Stimulated activated CD4-positive, alpha-beta T cell treated with anti-CD3 and anti-CD28 coated beads, Interleukin-4, amount 100 ng/mL, for 48 hours (primary cell): ENCODE data around the gene SETD1B.

Source experiments
- DNase-seq, 2 donors: peaks; one replicate each; pipeline ENCODE4 v3.0.0-alpha.2; 2020; ENCODE audit warnings: low read depth in 2 of 2

SETD1B gene

DNA sequence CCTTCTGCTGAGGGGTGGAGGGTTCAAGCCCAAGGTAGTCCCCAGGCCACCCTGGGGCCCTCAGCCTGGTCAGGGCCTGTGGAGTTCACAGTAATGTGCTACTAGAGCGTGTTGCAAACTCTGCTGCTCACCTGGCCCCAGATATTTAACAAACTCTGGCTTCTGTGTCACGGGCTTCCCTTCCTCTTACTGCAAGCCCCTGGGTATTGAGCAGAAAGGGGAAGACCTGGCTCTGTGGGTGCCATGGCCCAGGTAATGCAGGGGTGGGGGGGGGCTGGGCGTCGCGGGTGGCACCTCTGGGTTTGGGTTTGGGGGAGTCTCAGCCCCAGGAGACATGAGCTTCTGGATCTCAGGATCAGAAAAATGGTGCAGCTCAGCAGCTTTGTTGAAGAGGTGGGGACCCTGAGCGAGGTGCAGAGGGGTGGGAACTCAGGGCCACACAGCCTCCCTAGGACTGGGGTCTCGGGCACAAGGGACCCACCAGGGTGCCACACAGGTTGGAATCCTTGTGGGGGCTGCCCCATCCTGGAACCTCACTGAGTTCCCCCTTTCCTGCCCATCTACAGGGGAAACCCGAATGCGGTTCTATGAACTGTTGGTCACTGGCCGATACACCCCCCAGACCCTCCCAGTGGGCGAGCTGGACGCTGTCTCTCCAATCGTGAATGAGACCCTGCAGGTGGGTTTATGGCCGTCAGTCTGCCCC lies 4.0 kb downstream of the SETD1B start:
- DNase-seq = no peak

DNA sequence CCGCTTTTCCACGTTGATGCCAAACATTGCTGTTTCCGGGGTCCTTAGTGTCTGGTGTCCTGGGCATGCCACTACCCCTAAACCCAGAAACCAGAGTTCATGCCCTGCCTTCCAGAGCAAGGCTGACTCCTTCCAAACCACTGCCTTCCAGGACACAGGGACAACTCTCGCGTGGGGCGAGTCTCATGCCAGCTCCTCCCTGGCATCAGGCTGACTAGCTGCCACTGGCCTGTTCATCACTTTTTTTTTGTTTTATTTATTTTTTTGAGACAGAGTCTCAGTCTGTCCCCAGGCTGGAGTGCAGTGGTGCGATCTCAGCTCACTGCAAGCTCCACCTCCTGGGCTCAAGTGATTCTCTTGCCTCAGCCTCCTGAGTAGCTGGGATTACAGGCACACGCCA lies 4.8 kb downstream of the SETD1B start:
- DNase-seq = no peak

DNA sequence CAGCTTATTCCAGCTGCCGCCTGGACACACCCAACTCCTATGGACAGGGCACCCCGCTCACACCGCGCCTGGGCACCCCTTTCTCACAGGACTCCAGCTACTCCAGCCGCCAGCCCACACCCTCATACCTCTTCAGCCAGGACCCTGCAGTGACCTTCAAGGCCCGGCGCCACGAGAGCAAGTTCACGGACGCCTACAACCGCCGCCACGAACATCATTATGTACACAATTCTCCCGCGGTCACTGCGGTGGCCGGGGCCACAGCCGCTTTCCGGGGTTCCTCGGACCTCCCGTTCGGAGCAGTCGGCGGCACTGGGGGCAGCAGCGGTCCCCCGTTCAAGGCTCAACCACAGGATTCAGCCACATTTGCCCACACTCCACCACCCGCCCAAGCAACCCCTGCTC lies 5.9 kb downstream of the SETD1B start:
- no peak for DNase-seq

DNA sequence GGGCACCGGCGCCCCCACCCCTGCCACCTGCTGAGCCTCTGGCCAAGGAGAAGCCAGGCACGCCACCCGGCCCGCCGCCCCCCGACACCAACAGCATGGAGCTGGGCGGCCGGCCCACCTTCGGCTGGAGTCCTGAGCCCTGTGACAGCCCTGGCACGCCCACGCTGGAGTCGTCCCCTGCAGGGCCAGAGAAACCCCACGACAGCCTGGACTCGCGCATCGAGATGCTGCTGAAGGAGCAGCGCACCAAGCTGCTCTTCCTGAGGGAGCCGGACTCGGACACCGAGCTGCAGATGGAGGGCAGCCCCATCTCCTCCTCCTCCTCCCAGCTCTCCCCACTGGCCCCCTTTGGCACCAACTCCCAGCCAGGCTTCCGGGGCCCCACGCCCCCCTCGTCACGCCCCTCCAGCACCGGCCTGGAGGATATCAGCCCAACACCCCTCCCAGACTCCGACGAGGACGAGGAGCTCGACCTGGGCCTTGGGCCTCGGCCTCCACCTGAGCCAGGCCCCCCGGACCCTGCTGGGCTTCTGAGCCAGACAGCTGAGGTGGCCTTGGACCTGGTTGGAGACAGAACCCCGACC lies 6.5 kb downstream of the SETD1B start:
- no peak for DNase-seq

DNA sequence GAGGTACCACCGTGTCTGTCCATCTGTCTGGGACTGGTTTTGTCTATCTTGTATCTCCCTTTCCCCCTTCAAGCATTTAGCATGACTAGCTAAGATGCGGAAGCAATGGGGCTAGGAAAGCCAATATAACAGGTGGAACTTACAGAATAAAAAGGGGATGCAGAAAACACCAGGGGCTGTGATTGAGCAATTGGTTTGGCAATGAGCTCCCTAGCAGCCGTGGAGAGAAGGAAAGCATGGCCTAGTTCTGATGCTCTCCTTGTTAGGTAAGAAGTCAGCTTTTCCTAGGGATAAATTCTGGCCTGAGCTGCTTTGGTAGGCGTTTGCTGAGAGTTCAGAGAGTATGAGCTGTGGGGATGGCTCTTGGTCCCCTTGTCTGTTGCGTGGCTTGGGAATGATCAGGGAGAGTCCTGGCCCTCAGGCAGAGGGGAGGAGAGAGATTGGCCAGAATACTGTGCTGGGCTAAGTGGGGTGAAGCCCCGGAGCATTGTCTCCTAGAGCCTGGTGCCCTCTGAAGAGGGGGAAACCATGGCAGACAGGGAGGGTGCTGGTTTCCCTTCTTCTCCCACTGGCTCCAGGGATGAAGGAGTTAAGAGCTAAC lies 7.1 kb downstream of the SETD1B start:
- no peak for DNase-seq

DNA sequence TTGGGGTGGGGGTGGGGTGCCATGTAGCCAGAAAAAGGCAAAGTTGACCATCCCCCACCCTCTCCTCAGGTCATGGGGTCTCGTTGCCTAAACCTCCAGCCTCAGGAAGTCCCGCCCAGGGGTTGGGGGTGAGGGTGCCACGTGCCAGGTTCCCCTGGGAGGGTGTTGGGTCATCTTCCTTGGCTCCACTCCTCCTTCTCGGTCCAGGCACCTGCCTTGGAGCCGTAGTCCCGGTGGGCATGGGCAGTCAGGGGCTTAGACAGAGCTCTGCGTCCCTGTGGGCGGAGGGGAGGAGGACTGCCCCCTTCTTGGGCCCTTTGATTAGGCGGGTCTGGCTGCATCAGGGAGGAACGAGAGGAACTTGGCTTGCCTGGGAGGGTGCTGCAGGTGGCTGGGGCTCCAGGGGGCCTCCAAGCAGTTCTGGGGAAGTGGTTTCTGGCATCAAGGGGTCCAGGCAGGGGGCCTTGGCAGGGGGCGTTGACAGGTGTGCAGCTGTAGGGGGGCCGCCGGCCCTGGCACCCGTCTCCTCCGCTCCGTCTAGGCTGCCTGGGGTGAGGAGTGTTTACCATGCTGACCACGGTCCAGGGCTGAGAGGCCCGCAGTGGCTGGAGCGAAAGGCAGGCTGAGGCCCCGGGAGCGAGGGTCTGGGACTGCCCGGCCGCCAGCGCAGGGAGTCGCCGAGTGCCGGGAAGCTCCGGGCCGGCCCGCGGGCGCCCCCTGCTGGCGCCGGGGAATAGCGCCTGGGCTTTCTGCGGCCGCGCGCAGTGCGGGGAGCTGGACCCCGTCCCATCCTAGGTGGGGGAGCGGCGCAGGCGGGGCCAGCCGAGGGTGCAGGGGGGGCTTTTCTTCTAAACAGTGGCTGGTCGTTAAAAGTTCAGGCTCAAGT lies 7.9 kb downstream of the SETD1B start:
- peak in 1 of 2 donors; percentile 65 for DNase-seq

DNA sequence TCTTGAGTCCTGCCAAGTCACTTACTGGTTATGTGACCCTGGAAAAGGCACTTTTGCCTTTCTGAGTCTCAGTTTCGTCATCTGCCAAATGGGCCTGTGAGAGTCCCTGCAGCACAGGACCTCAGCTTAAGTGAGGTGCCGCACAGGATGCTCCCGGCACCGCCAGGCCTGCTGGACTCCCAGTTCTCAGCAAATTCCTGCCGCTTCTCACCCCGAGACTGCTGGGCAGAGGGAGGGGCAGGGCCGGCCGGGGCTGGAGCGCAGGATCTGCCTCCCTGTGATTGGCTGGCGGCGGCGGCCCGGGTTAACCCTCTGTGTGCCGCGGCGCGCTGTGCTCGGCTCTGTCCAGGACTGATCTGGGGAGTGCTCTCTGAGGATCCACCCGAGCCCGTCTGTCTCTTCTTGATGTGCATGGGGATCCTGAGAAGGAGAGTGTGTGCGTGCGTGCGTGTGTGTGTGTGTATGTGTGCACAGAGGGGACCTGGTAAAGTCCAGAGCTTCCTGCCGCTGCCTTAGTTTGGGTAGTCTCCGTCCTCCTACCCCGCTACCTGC lies 8.6 kb downstream of the SETD1B start:
- DNase-seq = peak in 1 of 2 donors; percentile 46

DNA sequence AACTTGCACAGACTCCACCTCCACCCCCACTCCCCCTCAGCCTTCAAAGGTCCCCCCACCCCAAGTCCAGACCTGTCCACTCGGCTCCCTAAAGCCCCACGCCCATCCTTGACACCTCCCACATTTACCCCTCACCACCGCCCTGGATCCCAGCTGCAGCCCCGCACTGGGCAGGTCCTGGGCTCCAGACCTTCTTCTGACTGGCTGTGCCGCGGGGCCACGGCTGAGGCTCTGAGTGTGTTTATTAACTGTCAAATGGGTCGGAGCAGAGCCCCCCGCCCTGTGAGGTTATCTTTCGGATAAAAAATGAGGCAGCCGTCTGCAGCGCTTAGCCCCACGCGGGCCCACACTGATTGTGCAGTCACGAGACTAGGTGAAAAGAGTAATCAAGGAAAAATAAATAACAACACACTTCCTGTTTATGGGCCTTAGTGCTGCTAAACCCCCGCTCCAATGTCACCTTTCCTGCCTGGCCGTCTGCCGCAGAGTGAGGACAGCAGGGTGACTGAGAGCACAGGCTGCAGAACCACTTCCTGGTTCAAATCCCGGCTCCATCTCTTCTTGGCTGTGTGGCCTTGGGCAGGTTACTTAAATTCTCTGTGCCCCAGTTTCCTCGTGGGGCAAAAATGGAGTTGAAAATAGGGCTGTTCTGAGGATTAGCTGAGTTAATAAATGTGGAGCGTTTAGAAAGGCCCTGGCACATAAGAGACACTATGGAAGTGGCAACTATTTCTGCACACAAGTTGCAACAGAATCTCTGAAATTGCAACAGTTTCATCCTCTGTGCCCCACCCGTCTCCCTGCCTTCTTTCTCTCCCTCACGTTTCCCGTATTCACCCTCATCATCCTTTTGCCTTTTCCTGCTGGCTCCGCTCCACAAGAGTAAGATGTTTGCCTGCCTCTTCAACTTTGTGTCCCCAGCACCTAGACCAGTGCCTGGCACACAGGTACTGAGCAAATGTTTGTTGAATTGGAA lies 9.4 kb downstream of the SETD1B start:
- no peak for DNase-seq

DNA sequence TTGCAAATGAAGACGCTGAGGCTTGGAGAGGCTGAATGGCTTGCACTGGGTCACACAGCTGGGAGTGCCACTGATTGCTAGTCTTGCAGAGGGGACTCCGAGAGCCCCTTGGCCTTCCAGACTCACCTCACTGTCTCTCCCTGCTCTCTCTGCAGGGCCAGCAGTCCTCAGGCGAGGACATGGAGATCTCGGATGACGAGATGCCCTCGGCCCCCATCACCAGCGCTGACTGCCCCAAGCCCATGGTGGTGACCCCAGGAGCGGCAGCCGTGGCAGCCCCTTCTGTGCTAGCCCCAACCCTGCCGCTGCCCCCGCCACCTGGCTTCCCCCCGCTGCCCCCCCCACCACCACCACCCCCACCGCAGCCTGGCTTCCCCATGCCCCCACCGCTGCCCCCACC lies 10.1 kb downstream of the SETD1B start:
- DNase-seq = no peak

DNA sequence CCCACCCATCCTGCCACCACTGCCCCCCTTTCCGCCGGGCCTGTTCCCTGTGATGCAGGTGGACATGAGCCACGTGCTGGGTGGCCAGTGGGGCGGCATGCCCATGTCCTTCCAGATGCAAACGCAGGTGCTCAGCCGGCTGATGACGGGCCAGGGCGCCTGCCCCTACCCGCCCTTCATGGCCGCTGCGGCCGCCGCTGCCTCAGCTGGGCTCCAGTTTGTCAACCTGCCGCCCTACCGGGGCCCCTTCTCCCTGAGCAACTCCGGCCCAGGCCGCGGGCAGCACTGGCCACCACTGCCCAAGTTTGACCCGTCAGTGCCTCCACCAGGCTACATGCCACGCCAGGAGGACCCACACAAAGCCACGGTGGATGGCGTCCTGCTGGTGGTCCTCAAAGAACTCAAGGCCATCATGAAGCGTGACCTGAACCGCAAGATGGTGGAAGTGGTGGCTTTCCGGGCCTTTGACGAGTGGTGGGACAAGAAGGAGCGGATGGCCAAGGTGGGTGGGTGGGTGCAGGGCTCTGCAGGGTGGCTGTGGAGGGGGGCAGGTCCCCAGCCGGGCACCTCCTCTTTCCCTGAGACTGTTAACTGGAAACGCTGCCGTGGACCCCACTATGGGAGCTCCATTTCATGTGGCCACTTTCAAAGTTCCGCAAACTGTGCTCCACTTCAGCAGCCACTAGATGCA lies 10.8 kb downstream of the SETD1B start:
- no peak for DNase-seq

DNA sequence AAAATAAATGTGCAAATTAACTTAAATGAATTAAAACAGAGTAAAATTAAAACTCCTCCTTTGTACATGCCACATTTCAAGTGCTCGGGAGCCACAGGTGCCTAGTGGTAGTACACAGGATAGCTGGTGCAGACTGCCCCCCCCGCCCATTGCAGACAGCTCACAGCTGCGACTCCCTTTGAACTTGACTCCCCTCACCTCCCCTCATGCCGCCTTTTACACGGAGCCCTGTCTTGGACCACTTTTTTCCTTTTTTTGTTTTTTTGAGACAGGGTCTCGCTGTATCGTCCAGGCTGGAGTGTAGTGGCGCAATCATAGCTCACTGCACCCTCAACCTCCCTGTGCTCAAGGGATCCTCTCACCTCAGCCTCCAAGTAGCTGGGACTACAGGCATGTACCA lies 11.5 kb downstream of the SETD1B start:
- no peak for DNase-seq

DNA sequence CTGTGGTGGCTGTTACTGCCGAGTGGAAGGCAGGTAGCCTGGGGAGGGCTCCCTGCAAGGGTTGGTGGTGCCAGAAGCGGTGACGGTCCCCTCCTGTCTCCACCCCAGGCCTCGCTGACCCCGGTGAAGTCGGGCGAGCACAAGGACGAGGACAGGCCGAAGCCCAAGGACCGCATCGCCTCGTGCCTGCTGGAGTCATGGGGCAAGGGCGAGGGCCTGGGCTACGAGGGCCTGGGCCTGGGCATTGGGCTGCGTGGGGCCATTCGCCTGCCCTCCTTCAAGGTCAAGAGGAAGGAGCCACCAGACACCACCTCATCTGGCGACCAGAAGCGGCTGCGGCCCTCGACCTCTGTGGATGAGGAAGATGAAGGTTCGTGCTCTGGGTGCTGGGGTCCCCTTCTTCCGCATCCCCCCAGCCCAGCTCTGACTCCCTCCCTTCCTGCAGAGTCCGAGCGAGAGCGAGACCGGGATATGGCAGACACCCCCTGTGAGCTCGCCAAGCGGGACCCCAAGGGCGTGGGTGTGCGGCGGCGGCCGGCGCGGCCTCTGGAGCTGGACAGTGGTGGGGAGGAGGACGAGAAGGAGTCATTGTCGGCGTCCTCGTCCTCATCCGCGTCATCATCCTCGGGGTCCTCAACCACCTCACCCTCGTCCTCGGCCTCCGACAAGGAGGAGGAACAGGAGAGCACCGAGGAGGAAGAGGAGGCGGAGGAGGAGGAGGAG lies 13.3 kb downstream of the SETD1B start:
- DNase-seq = no peak

DNA sequence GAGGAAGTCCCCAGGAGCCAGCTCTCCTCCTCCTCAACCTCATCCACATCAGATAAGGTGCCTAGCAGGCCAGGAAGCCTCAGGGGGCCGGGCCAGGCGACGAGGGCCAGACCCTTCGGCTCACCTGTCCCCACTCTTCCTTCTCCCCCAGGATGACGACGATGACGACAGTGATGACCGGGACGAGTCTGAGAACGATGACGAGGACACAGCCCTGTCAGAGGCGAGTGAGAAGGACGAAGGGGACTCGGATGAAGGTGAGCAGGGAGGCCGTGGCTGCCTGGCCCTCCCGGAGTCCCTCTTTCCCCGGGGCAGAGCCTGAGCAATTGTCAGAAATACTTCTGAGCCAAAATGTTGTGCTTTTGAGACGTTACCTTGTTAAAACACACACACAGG lies 13.8 kb downstream of the SETD1B start:
- no peak for DNase-seq

DNA sequence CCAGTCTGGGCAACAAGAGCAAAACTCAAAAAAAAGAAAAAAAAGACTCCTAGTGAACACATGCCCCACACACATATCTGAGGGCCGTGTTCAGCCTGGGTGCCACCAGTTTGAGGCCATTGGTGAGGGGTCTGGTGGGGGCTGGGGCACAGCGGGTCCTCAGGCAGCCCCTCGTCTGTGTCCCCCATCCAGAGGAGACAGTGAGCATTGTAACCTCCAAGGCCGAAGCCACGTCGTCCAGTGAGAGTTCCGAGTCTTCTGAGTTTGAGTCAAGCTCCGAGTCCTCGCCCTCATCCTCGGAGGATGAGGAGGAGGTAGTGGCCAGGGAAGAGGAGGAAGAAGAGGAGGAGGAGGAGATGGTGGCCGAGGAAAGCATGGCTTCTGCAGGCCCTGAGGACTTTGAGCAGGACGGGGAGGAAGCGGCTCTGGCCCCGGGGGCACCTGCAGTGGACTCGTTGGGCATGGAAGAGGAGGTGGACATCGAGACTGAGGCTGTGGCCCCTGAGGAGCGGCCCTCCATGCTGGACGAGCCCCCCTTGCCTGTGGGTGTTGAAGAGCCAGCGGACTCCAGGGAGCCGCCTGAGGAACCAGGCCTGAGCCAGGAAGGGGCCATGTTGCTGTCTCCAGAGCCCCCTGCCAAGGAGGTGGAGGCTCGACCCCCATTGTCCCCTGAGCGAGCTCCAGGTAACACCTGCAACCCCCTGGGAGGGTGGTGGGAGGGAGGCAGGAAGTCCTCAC lies 15.6 kb downstream of the SETD1B start:
- DNase-seq = no peak

DNA sequence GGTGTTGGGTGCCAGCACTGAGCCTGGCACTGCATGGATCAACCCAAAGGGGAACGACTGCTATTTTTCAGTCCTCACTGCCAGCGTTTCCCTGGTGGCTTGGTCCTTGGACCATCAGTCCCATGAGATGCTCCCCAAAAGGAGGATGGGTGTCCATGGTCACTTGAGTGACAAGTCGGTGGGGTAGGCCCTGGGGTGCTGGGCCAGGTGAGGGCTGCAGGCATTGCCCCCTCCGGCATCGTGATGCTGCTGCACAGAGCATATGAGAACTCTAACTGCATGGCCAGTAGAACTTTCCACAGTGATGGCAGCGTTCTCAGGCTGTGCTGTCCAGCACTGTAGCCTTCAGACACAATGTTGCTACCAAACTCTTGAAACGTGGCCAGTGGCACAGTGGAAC lies 16.2 kb downstream of the SETD1B start:
- DNase-seq = no peak

DNA sequence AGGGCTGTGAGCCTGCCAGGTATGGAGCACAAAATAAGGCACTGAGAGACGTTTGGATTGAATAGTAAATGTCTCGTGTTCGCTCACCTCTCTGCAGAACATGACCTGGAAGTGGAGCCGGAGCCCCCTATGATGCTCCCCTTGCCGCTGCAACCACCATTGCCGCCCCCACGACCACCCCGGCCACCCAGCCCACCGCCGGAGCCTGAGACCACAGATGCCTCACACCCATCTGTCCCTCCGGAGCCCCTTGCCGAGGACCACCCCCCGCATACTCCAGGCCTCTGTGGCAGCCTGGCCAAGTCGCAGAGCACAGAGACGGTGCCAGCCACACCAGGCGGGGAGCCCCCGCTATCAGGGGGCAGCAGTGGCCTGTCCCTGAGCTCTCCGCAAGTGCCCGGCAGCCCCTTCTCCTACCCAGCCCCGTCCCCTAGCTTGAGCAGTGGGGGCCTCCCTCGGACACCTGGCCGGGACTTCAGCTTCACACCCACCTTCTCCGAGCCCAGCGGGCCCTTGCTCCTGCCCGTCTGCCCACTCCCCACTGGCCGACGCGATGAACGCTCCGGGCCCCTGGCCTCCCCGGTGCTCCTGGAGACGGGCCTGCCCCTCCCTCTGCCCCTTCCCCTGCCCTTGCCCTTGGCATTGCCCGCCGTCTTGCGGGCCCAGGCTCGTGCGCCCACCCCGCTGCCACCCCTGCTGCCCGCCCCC lies 18.7 kb downstream of the SETD1B start:
- no peak for DNase-seq

DNA sequence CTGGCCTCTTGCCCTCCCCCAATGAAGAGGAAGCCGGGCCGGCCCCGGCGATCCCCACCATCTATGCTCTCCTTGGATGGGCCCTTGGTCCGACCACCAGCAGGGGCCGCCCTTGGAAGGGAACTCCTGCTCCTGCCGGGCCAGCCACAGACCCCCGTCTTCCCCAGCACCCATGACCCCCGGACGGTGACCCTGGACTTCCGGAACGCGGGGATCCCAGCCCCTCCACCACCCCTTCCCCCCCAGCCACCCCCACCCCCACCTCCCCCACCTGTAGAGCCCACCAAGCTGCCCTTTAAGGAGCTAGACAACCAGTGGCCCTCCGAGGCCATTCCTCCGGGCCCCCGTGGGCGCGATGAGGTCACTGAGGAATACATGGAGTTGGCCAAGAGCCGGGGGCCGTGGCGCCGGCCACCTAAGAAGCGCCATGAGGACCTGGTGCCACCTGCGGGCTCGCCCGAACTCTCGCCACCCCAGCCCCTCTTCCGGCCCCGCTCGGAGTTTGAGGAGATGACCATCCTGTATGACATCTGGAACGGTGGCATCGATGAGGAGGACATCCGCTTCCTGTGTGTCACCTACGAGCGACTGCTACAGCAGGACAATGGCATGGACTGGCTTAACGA lies 19.4 kb downstream of the SETD1B start:
- DNase-seq = no peak

DNA sequence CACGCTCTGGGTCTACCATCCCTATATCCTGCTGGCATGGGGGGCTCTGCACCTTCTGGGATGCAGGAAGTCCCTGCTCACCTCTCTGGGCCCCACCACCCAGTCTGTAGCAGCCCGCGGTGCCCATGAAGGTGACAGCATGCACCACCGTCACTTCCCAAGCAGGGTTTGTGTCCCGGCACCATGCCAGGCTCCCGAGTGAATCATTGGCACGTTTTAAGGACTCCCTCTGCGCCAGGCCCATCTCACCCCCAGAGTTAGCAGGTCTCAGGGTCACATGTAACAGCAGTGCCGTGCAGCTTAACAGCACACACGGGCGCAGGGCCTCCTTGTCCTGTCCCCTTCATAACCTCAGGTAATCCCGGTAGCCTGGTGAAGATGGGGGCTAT lies 19.9 kb downstream of the SETD1B start:
- DNase-seq = no peak
